Activated CD8-positive, alpha-beta memory T cell treated with anti-CD3 and anti-CD28 coated beads, Interleukin-2, amount 50 U/mL, for 1 hour (primary cell): ENCODE data around the gene ALDOC.

Experiments
- DNase-seq: peaks from one replicate; pipeline ENCODE4 v3.0.0-alpha.2; 2020; ENCODE audit errors: extremely low read depth

The ALDOC gene

GRCh38 chr17:28552176-28552999 is 24.3 kb downstream of the ALDOC start, which contains the start of gene UNC119:
Gene UNC119, minus strand, starts transcription at chr17:28552624. Its CDS starts 67 bp downstream, at chr17:28552557.
- no peak for DNase-seq

- no peak for DNase-seq
Observed at GRCh38 chr17:28551421-28552175, 25.1 kb downstream of the ALDOC start.

- no peak for DNase-seq
Observed at GRCh38 chr17:28550858-28551257, 25.8 kb downstream of the ALDOC start.

- no peak for DNase-seq
Observed at GRCh38 chr17:28549236-28550132, 27.2 kb downstream of the ALDOC start.

GRCh38 chr17:28548417-28549130 is 28.1 kb downstream of the ALDOC start:
- DNase-seq = no peak

- DNase-seq = no peak
Observed at GRCh38 chr17:28547623-28548416, 28.9 kb downstream of the ALDOC start.

- no peak for DNase-seq
Observed at GRCh38 chr17:28547096-28547622, 29.5 kb downstream of the ALDOC start.

- no peak for DNase-seq
Observed at GRCh38 chr17:28545787-28546415, 30.8 kb downstream of the ALDOC start.

- DNase-seq = no peak
Observed at GRCh38 chr17:28545141-28545503, 31.6 kb downstream of the ALDOC start.

GRCh38 chr17:28544402-28545140 is 32.1 kb downstream of the ALDOC start:
- no peak for DNase-seq

GRCh38 chr17:28541439-28541838 is 35.3 kb downstream of the ALDOC start:
- DNase-seq = no peak

- no peak for DNase-seq
Observed at GRCh38 chr17:28540231-28540630, 36.5 kb downstream of the ALDOC start.

- DNase-seq = no peak
Observed at GRCh38 chr17:28538296-28538895, 38.3 kb downstream of the ALDOC start.

- no peak for DNase-seq
Observed at GRCh38 chr17:28537219-28537610, 39.5 kb downstream of the ALDOC start.

- no peak for DNase-seq
Observed at GRCh38 chr17:28536532-28537218, 40.0 kb downstream of the ALDOC start.

- DNase-seq = no peak
Observed at GRCh38 chr17:28534740-28535375, 41.8 kb downstream of the ALDOC start.

GRCh38 chr17:28533091-28533807 is 43.4 kb downstream of the ALDOC start:
- DNase-seq = no peak
